H1 (cell line): ENCODE results near the gene GPSM1.

Experiments used
- CTCF ChIP-seq, 3 experiments: IDR thresholded peaks; 1 replicate in 2 of 3; 2 replicates in 1 of 3; pipeline versions ENCODE4 v1.5.1 to v1.6.1; 2011; ENCODE audit warnings: low read length in 3 of 3, mild to moderate bottlenecking in 3 of 3, inconsistent platforms in 2 of 3, low read depth in 1 of 3, moderate library complexity in 1 of 3; ENCODE audit not compliant: insufficient read depth in 1 of 3; ENCODE audit errors: control extremely low read depth in 1 of 3
- TAF1 ChIP-seq: IDR thresholded peaks from 2 replicates; pipeline ENCODE4 v1.6.1; 2011; ENCODE audit warnings: mild to moderate bottlenecking, low read depth, low read length

- TF ChIP-seq TAF1 (no peak), CTCF (IDR thresholded peaks at IDR 0.05; ENCODE audit: control extremely low read depth in 1 of 3, insufficient read depth in 1 of 3, low read depth in 1 of 3, low read length in 3 of 3) (no peak)
Observed at GRCh38 chr9:136326061-136326760, 1.1 kb upstream of the GPSM1 start.
